Activated CD4-positive, alpha-beta T cell treated with anti-CD3 and anti-CD28 coated beads for 24 hours (primary cell): ENCODE measurements around the gene CEP63.

Source experiments
- DNase-seq, 2 donors: peaks; one replicate each; pipeline ENCODE4 v3.0.0-alpha.2; 2020; ENCODE audit warnings: low read depth in 2 of 2

Gene CEP63

DNA sequence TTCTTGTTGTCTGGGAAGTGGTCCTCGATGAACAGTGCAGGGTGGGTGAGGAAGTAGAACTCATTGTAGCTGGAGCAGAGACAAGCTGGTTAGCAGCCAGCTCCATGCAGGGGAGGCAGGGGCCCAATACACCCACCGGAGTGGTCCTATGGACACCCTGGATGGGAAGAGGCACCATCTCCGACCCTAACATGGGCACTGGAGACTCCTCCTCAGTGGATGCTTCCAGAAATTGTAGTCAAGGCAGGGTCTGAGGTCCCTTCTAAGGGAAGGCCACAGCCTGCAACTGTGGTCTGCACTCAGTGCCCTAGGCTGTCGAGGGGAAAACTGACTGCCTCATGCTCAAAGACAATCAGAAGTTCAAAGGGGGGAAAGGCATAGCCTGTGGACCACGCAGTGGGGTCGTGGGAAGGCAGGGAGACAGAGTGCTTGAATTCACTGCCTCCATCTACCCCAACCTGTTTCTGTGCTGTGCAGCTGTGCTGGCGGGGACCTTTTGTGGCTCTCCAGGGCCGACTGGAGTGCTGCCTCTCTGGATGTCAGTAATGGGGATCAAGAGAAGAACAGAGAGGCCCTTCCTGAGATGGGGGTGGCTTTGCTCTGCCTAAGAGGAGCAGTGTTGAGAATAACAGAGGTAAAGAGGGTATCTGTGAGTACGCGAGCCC is 123.0 kb downstream of the CEP63 start:
- no peak for DNase-seq

DNA sequence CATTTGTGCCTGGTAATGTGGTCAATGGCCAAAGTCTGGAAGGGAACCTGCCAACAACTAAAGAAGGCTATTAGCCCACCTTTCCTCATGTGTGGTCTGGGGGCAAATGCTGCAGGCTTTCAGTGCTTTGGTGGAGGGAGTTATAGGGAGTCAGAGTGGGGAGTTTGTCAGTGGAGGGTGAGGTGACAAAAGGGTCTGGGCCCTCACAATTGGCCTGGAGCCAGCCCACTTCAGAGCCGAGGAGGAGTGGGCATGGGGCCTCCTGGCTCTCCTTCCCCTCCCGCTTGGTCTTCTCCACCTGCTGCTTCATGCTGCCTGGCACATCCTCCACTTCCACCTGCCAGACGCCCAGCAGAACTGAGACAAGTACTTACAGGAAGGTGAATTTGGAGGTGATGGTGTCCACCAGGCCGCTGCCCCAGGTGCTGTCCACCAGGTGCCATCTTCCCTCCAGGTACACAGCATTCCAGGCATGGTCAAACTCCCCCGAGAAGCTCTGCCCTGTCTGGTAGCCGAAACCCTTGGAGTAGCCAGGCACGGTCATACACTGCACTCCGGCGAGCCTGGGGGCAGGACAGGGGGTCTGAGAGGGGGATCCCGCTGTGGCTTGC is 124.1 kb downstream of the CEP63 start:
- DNase-seq: no peak

DNA sequence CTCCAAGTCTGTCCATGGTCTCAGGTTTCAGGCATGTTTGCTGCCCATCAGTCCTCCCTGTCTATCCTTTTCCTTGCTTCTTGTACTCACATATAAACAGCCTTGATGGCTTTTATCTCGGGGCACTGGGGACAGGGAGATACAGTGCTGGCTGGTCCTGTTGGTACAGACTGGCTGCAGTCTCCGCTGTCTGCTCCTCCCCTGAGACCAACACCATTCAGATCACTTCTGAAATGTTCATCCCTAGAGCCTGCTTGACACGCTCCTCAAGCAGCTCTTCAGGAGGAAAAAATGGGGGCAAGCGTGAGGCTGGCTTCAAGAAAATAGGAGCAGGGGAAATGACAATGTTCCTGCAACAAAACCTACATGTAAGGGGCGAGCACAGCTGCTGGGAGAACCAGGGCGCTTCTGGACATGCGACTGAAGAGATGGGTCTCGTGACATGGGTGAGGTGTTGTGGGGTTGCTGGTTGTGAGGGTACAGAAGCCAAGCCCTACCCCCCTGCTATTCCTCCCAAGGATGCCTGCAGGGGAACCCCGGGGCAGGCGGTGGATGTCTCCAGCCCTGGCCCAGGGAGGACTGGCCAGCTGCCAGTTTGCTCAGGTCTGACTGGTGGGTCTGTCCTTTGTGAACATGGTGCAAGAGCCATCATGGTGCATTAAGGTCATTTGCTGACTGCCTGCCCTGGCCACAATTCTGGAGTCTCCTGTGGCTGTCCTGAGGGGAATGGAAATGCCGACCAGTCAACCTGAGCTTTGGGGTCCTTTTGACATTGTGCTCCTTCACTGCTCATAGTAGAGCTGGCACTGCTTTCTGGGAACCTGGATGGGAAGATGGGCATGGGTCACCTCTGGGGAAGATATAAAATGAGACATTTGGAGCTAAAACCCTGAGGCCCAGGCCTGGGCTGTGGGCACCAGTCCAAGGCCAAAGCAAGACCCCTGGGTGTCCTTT is 124.9 kb downstream of the CEP63 start:
- no peak for DNase-seq

DNA sequence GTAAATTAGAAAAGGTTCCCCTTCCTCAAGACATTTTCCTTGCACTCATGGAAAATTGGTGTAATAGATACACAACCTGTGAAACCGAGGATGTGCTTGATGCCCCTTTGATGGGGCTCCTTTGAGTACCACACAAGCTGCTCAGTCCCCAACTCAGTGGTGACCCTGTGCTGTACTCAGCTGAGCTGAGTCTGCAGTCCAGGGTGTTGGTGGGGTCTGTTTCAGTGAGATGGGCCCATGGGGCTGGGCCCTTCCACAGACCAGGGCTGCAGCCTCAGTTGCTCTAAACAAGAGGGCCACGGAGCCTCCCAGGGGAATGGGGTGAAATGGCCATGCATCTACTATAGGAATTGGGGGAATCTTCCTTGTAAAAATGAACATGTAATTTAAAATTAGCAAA is 125.7 kb downstream of the CEP63 start:
- DNase-seq: no peak

DNA sequence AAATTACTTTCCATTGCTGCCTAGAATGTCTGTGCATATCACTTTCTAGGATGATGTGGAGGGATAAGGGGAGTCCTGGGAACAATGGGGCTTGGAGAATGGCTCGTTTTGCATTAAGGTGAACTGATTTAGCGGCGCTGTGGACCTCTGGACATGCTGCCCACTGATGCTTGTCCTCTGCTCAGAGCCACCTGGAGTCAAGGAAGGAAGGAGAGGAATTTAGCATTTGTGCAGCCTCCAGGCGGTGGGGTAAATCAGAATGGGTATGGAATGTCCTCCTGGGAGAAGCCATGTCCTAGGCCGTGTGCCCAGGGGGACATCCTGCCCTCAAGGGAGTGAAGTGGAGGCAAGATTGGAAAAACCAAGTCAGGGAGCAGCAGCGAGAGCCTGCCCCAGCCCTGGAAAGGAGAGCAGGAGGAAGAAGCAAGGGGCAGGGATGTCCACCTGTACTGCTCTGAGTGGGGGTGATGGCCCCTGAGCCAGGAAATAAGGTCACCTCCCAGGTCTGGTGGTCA is 127.2 kb downstream of the CEP63 start:
- DNase-seq: no peak

DNA sequence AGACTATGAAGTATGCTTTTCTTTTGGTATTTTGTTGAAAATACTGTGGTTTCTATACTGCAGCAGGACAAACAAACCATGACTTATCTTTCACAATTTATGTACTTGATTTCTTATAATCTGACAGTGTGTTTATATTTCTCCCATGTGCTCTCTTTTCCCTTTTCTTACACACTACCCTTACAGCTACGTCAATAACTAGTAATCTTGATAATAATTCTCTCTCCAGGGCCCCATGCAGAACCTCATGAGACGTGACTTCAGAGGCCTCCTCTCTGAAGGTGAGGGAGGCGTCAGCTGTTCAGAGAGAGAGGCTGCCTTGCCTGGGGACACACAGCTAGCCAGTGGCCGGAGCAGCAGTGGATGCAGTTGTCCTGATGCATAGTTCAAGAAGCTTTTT is 129.1 kb downstream of the CEP63 start:
- DNase-seq: no peak

DNA sequence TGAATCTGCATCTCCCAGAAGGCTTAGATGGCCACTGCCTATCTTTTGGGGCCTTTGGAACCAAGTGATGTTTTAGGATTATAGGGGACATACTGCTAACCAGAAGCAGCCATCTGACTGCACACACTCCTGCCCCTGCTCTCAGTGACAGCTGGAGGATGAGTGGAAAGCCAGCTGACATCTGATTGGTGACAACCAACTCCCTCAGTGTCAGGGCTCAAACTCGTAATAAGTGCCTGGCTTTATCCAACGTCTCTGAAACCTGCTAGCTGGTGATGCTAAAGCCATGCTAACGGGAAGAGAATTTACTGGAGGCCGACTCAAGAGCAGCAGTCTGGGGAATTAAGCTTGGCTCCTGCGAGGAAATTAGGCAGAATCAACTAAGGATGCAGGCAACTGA is 129.9 kb downstream of the CEP63 start:
- DNase-seq: no peak

GRCh38 chr3:134617608-134618477 is 132.0 kb downstream of the CEP63 start:
- DNase-seq: no peak

DNA sequence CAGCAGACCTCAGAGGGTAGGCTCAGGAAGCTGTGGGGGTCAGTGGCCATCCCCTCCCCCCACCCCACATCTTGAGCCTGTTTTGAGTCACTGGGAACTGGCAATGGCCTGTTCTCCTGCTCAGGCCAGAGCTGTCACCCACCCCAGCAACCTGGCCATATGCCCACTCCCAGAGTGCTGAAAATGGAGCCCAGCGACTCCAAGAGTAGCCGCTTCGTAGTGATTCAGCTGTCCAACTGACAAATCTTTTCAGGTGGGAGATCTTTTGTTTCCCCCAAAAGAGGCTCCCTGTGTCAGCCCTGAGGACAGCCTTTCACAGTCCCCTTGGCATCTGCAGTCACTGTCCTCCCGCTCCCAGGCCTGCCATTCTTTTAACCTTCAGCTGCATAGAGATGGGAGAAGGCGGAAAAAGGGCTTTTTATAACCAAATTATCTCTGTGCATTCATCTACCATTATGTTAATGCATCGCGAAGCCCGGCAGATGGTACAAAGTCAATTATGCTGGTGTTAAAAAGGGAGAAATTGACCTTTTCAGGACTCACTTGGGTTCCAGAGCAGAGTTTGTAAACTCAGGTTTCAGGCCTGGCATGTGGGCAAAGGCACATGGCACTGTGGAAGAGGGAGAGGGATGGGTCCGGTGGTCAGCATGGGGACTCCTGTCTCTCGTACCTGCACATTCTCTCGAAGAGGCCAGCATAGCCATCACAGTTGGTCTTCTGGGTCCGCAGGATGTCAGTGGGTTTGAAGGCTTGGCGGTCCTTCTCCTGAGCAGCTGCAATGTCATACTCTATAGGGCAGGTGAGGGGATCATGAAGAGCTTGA is 132.8 kb downstream of the CEP63 start:
- DNase-seq: no peak

DNA sequence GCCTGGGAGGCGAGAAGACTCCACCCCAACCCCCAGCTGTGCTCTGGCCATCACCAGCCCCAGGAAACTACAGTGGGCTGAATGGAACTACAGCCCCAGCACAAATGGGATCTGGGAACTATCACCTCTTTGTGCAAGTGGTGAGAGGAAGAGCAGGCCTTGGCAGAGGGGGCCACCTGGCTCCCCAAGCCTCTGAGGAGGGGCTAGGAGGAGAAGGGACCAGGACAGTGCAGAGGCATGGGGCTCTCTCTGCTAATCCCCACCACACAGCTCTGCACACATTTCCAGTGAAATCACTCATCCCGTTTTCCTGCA is 133.4 kb downstream of the CEP63 start:
- no peak for DNase-seq

GRCh38 chr3:134619884-134620445 is 134.1 kb downstream of the CEP63 start:
- DNase-seq: no peak

DNA sequence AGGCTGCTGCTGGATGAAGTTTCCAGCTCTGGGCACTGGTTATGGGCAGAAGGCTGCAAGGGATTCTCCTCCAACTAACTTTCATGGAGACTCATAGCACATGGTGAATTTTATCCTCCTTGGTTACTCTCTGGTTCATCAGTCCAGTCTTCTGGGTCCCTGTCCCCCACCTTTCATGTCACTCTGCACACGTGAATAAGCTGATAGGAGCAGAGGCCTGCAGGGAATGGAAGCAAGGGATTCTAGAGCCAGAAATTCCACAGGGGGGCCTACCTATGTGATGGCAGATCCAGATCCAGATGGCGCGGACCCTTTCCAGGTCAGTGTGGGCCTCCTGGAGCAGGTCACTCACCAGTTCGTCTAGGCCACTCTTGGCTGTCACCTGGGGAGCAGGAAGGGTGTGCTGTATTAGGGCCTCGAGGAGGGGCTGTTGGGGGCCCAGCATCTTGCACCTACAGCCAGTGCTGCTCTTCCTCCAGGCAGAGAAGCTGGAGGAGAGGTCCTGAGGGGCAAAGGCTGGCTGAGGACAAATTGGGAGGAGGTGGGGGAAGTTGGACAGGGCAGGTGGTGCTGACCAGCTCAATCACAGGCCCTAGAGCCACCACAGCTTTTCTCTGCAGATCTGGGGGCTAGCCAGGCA is 134.7 kb downstream of the CEP63 start:
- DNase-seq: no peak

GRCh38 chr3:134621854-134622253 is 136.0 kb downstream of the CEP63 start:
- DNase-seq: no peak

GRCh38 chr3:134622806-134623365 is 137.0 kb downstream of the CEP63 start:
- no peak for DNase-seq

DNA sequence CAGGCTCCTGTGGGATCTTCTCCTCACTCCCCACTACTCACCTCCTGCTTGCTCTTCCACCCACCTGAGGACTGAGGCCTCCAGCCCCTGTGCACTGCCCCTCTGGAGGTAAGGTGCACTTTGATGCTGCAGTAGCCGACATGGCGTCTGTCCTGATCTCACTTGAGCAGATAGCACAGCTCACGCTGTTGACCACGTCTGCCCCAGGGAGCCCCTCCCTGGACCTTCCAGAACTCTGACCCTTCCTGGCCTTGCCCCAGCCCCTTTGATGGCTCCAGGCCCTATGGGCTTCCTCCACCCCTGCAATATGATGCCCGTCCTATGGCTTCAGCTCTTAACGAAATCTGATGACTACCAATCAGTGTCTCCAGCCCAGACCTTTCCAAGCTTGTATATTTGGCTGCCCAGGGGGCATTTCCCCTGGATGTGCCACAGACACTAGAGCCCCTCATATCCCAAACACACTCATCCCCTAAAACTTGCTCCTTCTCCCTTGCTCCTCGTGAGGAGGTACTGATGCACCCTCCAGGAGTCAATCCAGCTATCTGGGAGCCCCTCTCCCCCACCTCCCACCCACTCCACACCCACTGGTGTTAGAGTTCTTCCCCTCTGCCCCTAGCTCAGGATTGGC is 137.9 kb downstream of the CEP63 start:
- DNase-seq: no peak
